ENCODE measurements around the gene PCED1B.

The PCED1B gene

DNA sequence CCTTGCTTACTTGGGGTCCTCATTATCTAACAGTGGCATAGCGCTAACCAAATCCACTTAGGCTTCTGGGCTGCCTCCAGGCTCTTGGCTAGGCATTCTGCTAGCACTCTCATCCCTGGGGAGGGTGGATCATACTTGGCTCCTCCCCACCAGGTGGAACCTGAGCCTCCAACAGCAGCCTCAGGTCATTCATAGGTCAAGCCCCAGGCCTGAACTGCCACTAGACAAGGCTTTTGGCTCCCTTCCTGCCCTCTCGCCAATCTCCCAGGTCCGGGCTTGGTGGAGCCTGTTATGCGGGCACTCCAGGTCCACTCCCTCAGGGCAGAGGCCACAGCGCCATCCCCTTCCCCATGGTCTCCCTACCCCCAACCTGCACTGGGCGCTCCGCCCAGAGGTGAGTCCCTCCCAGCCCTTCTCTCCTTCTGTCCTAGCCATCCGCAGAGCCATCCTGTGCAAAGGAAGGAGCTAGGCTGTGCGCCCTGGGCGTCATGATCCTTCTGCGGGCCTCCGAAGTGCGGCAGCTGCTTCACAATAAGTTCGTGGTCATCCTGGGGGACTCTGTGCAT lies 155.2 kb downstream of the PCED1B start:
- no peak for DNase-seq (ENCODE audit: low read depth)
- no peak overlapping the region for H3K4me3 ChIP-seq (ENCODE audit: low read length)
- TF ChIP-seq CTCF (conservative IDR thresholded peaks at IDR 0.05; ENCODE audit: low read length), result no peak

DNA sequence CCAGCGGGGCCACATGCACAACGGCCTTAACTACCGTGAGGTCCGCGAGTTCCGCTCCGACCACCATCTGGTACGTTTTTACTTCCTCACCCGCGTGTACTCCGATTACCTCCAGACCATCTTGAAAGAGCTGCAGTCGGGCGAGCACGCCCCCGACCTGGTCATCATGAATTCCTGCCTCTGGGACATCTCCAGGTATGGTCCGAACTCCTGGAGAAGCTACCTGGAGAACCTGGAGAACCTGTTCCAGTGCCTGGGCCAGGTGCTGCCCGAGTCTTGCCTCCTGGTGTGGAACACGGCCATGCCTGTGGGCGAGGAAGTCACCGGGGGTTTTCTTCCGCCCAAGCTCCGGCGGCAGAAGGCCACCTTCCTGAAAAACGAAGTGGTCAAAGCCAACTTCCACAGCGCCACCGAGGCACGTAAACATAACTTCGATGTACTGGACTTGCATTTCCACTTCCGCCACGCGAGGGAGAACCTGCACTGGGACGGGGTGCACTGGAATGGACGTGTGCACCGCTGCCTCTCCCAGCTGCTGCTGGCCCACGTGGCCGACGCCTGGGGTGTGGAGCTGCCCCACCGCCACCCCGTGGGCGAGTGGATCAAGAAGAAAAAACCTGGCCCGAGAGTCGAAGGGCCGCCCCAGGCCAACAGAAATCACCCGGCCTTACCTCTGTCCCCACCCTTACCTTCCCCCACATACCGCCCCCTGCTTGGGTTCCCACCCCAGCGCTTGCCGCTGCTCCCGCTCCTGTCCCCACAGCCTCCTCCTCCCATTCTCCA lies 156.0 kb downstream of the PCED1B start:
- DNase-seq (ENCODE audit: low read depth), result no peak
- no peak overlapping the region for H3K4me3 ChIP-seq (ENCODE audit: low read length)

DNA sequence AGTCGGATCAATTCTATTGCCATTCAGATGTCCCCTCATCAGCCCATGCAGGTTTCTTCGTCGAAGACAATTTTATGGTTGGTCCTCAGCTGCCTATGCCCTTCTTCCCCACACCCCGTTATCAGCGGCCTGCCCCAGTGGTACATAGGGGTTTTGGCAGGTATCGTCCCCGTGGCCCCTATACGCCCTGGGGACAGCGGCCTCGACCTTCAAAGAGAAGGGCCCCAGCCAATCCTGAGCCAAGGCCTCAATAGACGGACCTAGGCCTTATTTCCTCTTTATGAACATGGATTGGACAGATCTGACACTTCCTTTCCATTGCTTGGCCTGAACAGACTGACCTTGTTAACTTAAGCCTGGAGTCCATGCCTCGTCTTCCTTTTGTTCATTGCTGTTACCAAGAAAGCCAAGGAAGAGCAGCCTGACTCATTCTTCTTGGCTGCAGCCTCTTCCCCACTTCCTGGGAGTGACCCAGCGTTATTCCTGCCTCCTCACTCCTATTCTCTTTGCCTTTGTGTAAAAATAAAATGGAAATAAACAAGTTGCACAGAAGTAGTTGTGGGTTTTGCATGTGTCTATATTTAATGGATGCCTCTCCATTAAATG lies 156.8 kb downstream of the PCED1B start:
- H3K4me3 ChIP-seq (ENCODE audit: low read length), result no peak overlapping the region
- no peak for TF ChIP-seq CTCF (conservative IDR thresholded peaks at IDR 0.05; ENCODE audit: low read length)
- peak; percentile 89 for DNase-seq (ENCODE audit: low read depth)

More for the DNA sequence above, 156.0 kb downstream of the PCED1B start:
- TF ChIP-seq CTCF (conservative IDR thresholded peaks at IDR 0.05; ENCODE audit: low read length), result no peak

- H3K4me3 ChIP-seq (ENCODE audit: low read length), result no peak overlapping the region
- no peak for TF ChIP-seq CTCF (conservative IDR thresholded peaks at IDR 0.05; ENCODE audit: low read length)
- DNase-seq (ENCODE audit: low read depth), result peak; percentile 63
Observed at GRCh38 chr12:47237751-47238211, 158.4 kb downstream of the PCED1B start.

GRCh38 chr12:47238669-47239114 lies 159.3 kb downstream of the PCED1B start:
- DNase-seq (ENCODE audit: low read depth), result peak; percentile 85
- H3K4me3 ChIP-seq (ENCODE audit: low read length), result no peak overlapping the region
- TF ChIP-seq CTCF (conservative IDR thresholded peaks at IDR 0.05; ENCODE audit: low read length), result no peak

DNA sequence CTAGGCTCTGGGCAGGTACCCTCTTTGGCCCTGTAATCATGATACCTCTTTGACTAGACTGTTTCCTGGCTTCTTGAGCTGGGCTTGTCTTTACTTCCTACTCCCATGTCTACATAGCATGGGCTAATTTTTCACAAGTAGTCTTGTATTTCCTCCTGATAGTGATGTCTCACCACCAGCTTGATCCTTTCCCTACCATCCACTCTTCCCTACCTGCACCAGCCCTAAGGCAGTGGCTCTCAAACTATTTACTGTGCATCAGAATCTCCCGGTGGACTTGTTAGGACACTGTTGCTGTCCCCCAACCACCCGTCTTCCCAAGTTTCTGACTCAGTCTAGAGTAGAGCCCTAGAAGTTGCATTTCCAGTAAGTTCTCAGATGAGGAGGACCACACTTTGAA lies 163.0 kb downstream of the PCED1B start:
- DNase-seq (ENCODE audit: low read depth), result no peak
- TF ChIP-seq CTCF (conservative IDR thresholded peaks at IDR 0.05; ENCODE audit: low read length), result no peak
- no peak overlapping the region for H3K4me3 ChIP-seq (ENCODE audit: low read length)
